GM15510 (cell line): ENCODE results near the gene BRI3BP.

Experiments used
- POLR2A ChIP-seq: IDR thresholded peaks from 3 replicates; pipeline ENCODE4 v1.6.1; 2011; ENCODE audit warnings: borderline replicate concordance; ENCODE audit not compliant: insufficient read length; ENCODE audit errors: extremely low read depth

The BRI3BP gene

GRCh38 chr12:125028106-125028505 lies 34.7 kb downstream of the BRI3BP start:
- no peak for TF ChIP-seq POLR2A

- TF ChIP-seq POLR2A = no peak
These were observed 36.4 kb downstream of the BRI3BP start for GRCh38 chr12:125029761-125030358.

- no peak for TF ChIP-seq POLR2A
These were observed 39.2 kb downstream of the BRI3BP start for GRCh38 chr12:125032466-125033152.

- TF ChIP-seq POLR2A = no peak
These were observed 39.8 kb downstream of the BRI3BP start for GRCh38 chr12:125033288-125033687.

- no peak for TF ChIP-seq POLR2A
These were observed 45.7 kb downstream of the BRI3BP start for GRCh38 chr12:125038976-125039625.

- no peak for TF ChIP-seq POLR2A
These were observed 55.6 kb downstream of the BRI3BP start for GRCh38 chr12:125049093-125049458.

GRCh38 chr12:125050446-125050845 lies 57.0 kb downstream of the BRI3BP start:
- TF ChIP-seq POLR2A = no peak

- TF ChIP-seq POLR2A = no peak
These were observed 57.4 kb downstream of the BRI3BP start for GRCh38 chr12:125050868-125051267.

- TF ChIP-seq POLR2A = no peak
These were observed 60.4 kb downstream of the BRI3BP start for GRCh38 chr12:125053821-125054220.

GRCh38 chr12:125055591-125055990 lies 62.1 kb downstream of the BRI3BP start:
- no peak for TF ChIP-seq POLR2A

GRCh38 chr12:125056306-125056705 lies 62.9 kb downstream of the BRI3BP start:
- TF ChIP-seq POLR2A = no peak

- no peak for TF ChIP-seq POLR2A
These were observed 64.3 kb downstream of the BRI3BP start for GRCh38 chr12:125057708-125058107.

- TF ChIP-seq POLR2A = no peak
These were observed 67.8 kb downstream of the BRI3BP start for GRCh38 chr12:125061229-125061628.

- TF ChIP-seq POLR2A = no peak
These were observed 71.0 kb downstream of the BRI3BP start for GRCh38 chr12:125064492-125064891.

GRCh38 chr12:125065021-125065918 lies 71.8 kb downstream of the BRI3BP start, which contains the start of gene AACS:
Gene AACS (plus strand): TSS chr12:125065435. CDS start chr12:125065585, 150 bp downstream.
- TF ChIP-seq POLR2A = peak; percentile 87

- TF ChIP-seq POLR2A = no peak
These were observed 72.6 kb downstream of the BRI3BP start for GRCh38 chr12:125065919-125066570.
